Loucy (cell line): Measurements from ENCODE around the gene PRR20G.

Experiments
- CTCF ChIP-seq: fragments of 200-600 bp; sonication (generic); conservative IDR thresholded peaks from 2 replicates; pipeline ENCODE4 v1.5.1; 2014; ENCODE audit warnings: mild to moderate bottlenecking, antibody characterized with exemption, low read length
- EZH2phosphoT487 ChIP-seq: fragments of 200-600 bp; IDR thresholded peaks from 2 replicates; pipeline ENCODE4 v1.6.1; 2018; ENCODE audit warnings: antibody characterized with exemption, mild to moderate bottlenecking, moderate library complexity, borderline replicate concordance

DNA sequence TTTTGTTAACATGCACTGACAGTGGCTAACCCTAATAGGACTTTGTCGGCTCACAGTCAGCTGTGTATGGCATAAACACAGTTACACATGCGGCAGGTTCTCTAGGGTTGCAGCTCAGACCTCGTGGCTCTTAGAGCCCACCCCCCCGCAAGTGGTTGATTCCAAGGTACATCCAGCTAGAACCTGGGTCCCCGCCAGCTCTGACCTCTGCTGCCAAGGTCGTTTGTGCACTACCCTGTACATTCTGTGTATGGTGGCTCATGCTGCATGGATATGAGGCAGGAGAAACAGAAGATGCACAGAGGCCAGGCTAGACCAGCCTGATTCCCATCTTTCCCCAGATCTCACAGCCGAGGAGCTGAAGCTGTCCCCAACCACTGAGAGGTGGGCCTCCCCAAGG, 25.9 kb downstream of the PRR20G start:
- no peak for TF ChIP-seq CTCF
- no peak for TF ChIP-seq EZH2phosphoT487
